NCI-H510A (cell line): Measurements from ENCODE around the gene SCP2.

ENCODE experiments used
- DNase-seq: peaks from one replicate; lab custom pipeline; 2025; lab: John Stamatoyannopoulos, UW

SCP2 gene

GRCh38 chr1:53037159-53037558, 110.1 kb downstream of the SCP2 start:
- DNase-seq: no peak

DNA sequence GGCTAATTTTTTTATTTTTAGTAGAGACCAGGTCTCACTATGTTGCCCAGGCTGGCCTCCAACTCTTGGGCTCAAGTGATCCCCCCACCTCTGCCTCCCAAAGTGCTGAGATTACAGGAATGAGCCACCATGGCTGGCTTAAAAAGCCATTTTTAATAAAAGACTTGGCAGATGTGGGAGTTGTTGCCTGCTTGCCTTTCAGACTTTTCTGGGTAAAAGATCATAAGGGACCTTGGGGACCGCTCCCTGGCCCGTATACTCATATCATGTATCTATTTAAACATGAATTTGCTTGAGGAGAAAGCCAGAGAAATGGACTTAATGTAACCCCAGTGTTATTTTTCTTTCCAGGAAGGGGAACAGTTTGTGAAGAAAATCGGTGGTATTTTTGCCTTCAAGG, 111.5 kb downstream of the SCP2 start:
- DNase-seq: no peak

DNA sequence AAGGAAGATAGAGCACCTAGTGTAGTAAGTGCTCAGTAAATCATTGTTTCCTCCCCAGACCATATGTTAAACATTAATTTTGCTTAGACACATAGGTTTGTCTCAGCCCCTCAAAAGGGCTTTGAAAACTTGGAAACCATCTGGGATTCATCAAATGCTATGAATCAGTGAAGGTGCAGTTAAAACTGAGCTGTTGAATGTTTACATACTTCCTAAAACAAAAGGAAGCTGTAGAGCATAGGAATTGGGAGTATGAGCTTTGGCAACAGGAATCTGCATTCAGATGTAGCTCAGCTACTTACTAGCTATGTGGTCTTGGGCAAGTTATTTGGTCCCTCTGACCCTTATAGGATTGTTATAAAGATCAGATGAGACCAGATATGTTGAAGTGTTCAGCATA, 116.2 kb downstream of the SCP2 start:
- no peak for DNase-seq

DNA sequence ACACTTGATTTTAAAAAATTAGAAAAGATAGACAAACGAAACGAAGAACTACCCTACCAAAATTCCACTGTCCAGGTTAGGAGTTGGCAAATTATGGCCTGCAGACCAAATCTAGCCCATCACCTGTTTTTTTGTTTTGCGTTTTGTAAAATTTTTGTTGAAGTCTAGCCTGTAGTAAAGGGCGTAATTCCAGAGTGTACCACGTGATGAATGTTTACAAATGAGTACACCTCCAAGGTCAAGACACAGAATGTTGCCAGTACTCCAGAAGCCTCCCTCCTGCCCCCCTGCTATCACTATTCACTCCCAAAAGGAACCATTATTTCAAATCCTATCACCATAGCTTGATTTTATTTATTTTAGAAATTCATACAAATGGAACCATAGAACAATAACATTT, 117.8 kb downstream of the SCP2 start:
- no peak for DNase-seq

- DNase-seq: no peak
Measured at GRCh38 chr1:53046930-53047329, 119.9 kb downstream of the SCP2 start.

DNA sequence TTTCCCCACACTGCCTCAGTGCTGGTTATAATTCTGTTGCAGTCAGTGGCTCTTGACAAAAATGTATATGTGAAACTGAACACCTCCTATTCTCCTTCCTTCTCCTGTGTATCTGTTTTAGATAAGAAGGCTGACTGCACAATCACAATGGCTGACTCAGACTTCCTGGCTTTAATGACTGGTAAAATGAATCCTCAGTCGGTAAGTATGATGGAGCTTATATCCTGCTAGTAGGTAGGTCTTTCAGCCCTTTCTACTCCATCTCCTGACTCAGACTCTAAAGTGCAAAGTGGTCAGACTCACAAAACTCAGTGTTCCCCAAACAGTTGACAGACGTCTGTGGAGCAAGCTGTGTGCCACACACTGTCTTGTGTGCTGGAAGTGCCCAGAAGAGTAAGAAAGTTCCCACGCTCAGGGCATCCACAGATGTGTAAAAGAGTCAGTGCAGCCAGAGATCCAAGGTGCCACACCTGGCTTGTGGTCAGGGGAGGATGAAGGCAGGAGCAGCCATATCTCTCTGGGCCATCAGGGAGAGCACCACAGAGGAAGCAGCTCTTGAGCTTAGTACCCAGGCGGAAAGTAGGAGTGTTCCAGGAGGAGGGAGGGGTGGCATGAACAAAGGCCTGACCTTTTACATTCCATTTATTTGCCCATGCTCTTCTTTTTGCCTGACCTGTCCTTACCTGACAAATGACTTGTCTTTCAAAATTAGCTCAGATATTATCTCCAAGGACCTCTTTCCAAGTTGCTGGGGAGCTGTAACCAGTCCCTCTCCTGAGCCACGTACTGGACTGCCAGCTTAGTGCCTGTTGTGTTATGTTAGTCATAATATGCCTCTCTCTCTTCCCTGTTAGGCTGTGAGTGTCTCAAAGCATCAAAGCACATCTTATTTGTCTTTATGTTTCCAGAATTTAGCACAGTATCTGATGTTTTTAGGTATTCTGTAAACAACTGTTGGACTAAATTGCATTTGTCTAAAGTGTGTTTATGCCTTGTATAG, 121.0 kb downstream of the SCP2 start:
- no peak for DNase-seq

DNA sequence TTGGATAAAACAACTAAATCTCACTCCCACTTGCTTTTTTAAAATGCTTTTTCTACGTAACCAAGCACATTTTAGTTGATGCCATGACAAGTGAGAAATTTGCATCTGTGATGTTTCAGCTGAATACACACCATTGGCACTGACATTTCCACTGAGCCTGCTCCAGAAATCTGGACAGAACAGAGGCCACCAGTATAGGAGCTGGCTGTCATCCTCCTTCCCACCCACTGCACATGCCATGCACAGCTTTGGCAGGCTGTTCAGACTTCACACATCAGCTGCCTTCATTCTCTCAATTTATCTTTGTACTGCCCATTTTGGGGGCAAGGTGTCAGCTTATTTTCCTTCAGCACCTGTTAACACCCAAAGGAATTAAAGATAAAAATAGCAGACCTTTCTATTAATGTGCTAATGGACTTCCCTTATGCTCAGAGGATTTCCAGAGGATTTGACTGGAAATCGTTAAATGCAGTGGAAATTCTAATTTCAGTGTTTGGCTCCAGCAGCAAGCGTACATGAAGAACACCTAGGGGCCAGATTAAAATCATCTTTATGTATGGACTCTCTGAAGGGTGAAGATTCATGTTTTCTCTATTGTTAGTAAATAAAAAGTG, 122.0 kb downstream of the SCP2 start:
- no peak for DNase-seq

GRCh38 chr1:53049574-53049967, 122.5 kb downstream of the SCP2 start:
- no peak for DNase-seq

DNA sequence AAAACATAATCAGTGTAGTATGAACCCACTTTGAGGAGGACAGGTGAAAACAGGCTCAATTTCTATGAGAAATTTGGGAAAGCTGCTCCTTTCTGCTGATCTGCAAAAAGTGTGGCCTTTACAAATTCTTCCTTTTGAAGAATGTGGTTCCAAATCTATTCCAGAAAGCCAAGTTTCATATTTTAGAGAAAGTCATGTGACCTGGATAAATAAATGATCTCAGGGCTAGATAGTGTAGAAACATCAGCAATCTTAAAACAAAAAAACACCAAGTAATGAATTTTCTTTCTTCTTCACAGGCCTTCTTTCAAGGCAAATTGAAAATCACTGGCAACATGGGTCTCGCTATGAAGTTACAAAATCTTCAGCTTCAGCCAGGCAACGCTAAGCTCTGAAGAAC, 123.2 kb downstream of the SCP2 start:
- DNase-seq: no peak

GRCh38 chr1:53051676-53052075, 124.6 kb downstream of the SCP2 start:
- no peak for DNase-seq

DNA sequence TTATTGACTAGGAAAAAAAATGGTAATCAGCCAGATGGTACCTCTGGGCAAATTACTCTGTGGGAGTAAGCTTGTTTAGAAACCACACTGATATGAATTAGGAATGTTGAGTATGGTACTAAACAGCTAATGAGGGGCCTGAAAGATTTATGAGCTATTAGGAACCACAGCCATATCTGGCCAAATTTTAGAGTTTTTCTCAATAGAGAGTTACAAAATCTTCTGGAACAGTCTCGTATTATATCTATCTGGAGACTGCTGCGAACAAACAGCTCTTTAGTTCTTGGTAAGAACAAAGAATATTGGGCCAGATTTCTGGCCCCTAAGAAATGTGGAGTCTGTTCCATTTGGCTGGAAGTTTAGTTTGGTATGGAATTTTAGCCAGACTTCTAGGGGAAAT, 130.1 kb downstream of the SCP2 start:
- DNase-seq: no peak

- DNase-seq: no peak
Measured at GRCh38 chr1:53060579-53060978, 133.5 kb downstream of the SCP2 start.

DNA sequence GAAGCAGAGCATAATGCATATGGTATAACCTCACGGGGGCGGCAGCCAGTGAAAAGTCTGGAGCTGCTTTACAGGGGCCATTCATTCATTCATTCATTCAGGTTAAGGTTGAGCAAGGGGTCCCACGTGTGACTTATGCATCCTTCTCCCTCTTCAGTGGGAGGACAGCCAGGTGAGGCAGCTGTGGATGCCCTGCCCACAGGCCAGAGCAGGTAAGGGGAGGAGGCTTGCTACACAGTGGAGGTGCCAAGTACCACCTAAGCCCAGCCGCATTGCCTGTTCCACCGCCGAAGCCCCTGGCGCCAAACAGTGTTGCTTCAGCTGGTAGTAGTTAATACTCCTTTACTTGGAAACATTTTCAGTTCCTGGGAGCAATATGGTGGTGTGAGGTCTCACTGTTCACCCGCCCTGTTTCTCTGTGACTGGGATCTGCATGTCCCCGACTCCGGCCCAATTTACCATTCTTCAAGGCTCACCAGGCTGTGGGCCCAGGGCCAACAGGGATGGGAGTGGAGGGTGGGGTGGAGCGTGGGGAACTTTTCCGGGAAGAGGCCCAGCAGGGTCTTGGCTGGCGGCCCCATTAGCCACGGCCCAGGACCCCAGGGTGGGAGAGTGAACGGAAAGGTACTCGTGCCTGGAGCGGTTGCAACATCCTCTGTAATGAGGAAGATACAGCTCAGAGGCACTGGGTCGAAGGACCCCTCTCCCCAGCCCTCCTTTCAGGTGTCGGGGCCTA, 134.2 kb downstream of the SCP2 start:
- DNase-seq: no peak

DNA sequence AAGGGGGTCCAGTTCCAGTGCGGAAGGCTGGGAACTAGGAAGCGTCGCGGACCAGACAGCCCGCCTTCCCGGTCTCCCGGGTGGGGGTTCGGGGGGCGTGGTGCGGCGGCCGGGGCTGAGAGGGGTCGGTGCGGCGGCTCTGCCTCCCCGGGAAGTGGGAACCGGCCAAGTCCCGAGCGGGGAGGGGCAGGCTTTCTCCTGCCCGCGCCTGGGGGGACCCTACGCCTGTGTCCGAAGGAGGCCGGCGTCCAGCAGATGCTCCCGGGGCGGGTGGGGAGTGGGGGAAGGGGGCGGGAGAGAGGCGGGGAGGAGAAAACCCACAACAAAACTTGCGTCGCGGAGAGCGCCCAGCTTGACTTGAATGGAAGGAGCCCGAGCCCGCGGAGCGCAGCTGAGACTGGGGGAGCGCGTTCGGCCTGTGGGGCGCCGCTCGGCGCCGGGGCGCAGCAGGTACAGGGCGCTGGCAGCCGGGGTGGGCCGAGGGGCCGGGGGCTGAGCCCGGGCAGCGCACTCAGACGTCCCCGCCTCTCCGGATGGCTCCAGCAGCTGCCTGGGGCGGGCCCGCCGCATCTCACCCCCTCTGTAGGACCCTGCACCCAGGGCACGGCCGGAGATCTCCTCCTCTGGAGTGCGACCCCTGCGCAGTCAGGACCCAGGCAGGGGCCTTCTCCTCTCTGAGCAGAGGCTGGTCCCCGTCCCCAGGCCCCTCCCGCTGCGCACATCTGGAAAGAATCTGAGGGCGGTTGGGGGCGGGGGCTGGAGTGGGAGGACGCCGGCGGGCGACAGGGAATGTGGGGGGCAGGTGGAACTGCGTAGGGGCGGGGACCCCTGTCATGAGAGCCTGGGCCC, 135.0 kb downstream of the SCP2 start, which contains the start of gene PODN:
TSS of gene PODN (plus strand) at position 355 of the 849 bp plus-strand sequence. CDS start 7,643 bp downstream, outside the sequence.
- DNase-seq: no peak

GRCh38 chr1:53062708-53063591, 135.9 kb downstream of the SCP2 start:
- no peak for DNase-seq

- DNase-seq: no peak
Measured at GRCh38 chr1:53063744-53064515, 136.9 kb downstream of the SCP2 start.

DNA sequence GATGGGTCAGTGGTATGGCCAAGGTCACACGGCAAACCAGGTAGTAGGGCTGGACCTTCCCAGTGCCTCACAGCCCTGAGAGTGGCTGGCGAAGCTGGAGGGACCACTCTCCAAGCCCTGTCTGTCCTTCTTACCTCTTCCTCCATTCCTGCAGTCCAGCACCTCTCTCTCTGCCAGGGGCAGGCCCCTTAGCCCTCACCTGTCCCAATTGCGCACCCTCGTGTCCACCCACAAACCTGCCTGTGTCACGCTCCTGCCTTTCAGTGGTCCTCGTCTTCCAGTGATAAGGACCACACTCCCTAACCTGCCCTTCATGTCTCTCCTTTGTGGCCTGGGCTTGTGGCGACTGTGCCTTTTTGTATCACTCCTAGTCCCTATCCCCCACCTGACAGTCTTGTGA, 138.3 kb downstream of the SCP2 start:
- no peak for DNase-seq

- DNase-seq: no peak
Measured at GRCh38 chr1:53066488-53066887, 139.4 kb downstream of the SCP2 start.

- DNase-seq: no peak
Measured at GRCh38 chr1:53066891-53067738, 140.0 kb downstream of the SCP2 start.
